Measurements from ENCODE around the gene HOXC11. TPM values are rescaled to one million over a fixed set of nuclear protein-coding genes. Genes with fewer than 3 reads are reported as not detected.

Gene HOXC11
- total and polyA plus RNA-seq, 10 of the 15 experiments (the other 5 are each of a cell fraction or from before 2014, with no cell fraction given), result not detected

GRCh38 chr12:53977596-53978445 is 4.9 kb downstream of the HOXC11 start (continued):
- TF ChIP-seq SPI1 (IDR thresholded peaks at IDR 0.05; ENCODE audit: borderline replicate concordance, insufficient read depth, low read depth, low read length) (no peak), SMAD1 (IDR thresholded peaks at IDR 0.05; ENCODE audit: low read depth, partially characterized antibody) (no peak), SRF (IDR thresholded peaks at IDR 0.05; ENCODE audit: low read depth in 2 of 2, low read length in 2 of 2) (no peak), RUNX3 (IDR thresholded peaks at IDR 0.05; ENCODE audit: low read length) (peak; percentile 52), MTA3 (IDR thresholded peaks at IDR 0.05; ENCODE audit: borderline replicate concordance, low read length) (no peak)

DNA sequence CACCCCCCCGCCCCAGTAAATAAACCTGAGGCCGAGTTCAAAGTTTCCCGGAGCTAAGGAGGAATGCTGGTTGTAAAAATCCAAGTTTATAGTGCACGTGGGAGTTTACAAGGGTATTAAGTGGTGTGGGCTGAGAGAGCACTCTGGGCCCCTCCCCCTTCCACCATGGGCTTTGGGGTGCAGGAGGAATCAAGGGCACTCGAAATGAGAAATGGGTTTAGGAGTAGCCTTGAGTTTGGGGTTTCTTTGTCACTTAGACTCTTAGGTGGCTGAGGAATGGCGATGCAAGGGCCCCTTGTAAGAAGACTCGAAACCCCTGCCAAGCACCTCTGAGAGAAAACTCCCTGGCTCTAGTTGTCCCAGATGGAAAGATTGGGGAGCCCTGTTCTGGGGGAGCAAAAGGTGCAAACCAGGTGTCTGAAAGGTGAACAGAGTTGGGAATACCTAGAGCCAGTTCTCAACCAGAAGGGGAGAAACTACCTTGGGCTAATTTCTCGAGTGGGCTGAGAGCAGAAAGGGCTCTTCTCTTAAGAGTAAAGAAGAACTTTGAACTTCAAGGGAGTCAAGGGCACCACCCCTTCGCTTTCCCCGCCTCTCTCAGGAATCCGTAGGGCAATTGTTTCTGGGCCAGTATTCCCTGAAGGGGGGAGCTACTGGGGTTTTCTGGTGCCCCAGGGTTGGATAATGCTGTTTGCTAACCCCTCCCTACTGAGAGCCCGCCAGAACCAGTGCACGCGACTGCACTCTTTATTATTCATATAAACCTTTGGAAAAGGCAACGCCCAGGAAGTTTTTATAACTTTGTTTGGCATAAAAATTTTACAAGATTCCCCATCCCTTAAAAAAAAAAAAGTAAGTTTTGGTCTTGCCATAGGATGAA is 5.8 kb downstream of the HOXC11 start:
- H3K27ac ChIP-seq (ENCODE audit: control insufficient read depth, insufficient read depth), result no peak overlapping the region
- POLR2A ChIA-PET, result no interaction called here
- H3K4me1 ChIP-seq (ENCODE audit: control insufficient read depth, insufficient read depth, low read length), result peaks cover 22% of the 10 kb centered on the region
- FAIRE-seq (no peak), DNase-seq (ENCODE audit: low read depth, low spot score) (no peak), ATAC-seq (no peak)
- RAD21 ChIA-PET (ENCODE audit: unreplicated experiment), result no interaction called here
- CTCF ChIA-PET, result interaction anchor here (0.7 kb wide), 1 partner anchor 238 kb away, joined by 3 read pairs; no protein-coding TSS in a partner anchor
- TF ChIP-seq JUNB (IDR thresholded peaks at IDR 0.05) (no peak), ZNF622 (IDR thresholded peaks at IDR 0.05) (no peak), BCL11A (IDR thresholded peaks at IDR 0.05; ENCODE audit: low read depth, low read length) (no peak), IRF4 (IDR thresholded peaks at IDR 0.05; ENCODE audit: low read depth, low read length) (no peak), RFX5 (IDR thresholded peaks at IDR 0.05; ENCODE audit: low read depth, low read length) (no peak), HDAC2 (IDR thresholded peaks at IDR 0.05) (no peak), PML (IDR thresholded peaks at IDR 0.05; ENCODE audit: low read length) (no peak), EZH2 (IDR thresholded peaks at IDR 0.05; ENCODE audit: borderline replicate concordance, control insufficient read depth, low read depth, low read length) (no peak)
- TF ChIP-seq, protein P1, sequence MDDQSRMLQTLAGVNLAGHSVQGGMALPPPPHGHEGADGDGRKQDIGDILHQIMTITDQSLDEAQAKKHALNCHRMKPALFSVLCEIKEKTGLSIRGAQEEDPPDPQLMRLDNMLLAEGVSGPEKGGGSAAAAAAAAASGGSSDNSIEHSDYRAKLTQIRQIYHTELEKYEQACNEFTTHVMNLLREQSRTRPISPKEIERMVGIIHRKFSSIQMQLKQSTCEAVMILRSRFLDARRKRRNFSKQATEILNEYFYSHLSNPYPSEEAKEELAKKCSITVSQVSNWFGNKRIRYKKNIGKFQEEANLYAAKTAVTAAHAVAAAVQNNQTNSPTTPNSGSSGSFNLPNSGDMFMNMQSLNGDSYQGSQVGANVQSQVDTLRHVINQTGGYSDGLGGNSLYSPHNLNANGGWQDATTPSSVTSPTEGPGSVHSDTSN (IDR thresholded peaks at IDR 0.05; ENCODE audit: insufficient replicate concordance, low read depth, low read length), result no peak
- in situ Hi-C loops (cut with MboI) (no loop called here), intact Hi-C loops (cut with micrococcal nuclease; ENCODE audit: unreplicated experiment) (no loop called here)
- no peaks in the 10 kb centered on the region for H3K79me2 ChIP-seq (ENCODE audit: control insufficient read depth, insufficient read depth, low read length)
- WGBS (ENCODE audit: insufficient coverage, insufficient replicate concordance, low lambda C conversion rate, missing lambda C conversion rate), result 34% methylated on average over 14 of the region's 15 CpGs
- H4K20me1 ChIP-seq (ENCODE audit: control insufficient read depth, insufficient read depth), result no peaks in the 10 kb centered on the region
- H2AFZ ChIP-seq (ENCODE audit: control insufficient read depth, low read depth, low read length), result no peak overlapping the region
- peaks cover 22 to 29% of the 10 kb centered on the region in 2 experiments for H3K27me3 ChIP-seq (replicated peaks in 1 of 2; ENCODE audit: control insufficient read depth in 2 of 2, insufficient read depth in 2 of 2, low read length in 1 of 2)
- no peak overlapping the region for H3K4me3 ChIP-seq
- H3K36me3 ChIP-seq (ENCODE audit: control insufficient read depth in 2 of 2, insufficient read depth in 2 of 2, low read length in 1 of 2), result no peaks in the 10 kb centered on the region
- H3K9me3 ChIP-seq (replicated peaks; ENCODE audit: control insufficient read depth, insufficient read depth, low read length), result no peaks in the 10 kb centered on the region; the same call in 1 of the 3 replicates
- BruUV-seq (replicated peaks), result no TSS peak
- no peak overlapping the region for H3K9ac ChIP-seq (ENCODE audit: control insufficient read depth, insufficient read depth, low read length)
- SMC1A ChIA-PET (ENCODE audit: uncharacterized antibody, unreplicated experiment), result no interaction called here
- no peak overlapping the region for H3K4me2 ChIP-seq (ENCODE audit: control insufficient read depth, insufficient read depth)

All from GM12878 (cell line).